CD14-positive monocyte (primary cell): Measurements from ENCODE around the gene PPP4R3C. TPM values are rescaled to one million over a fixed set of nuclear protein-coding genes. Genes with fewer than 3 reads are reported as not detected.

Source experiments
- DNase-seq, 3 donors: peaks; one replicate each; pipeline ENCODE4 v3.0.0-alpha.2; 2011 to 2022
- H2AFZ ChIP-seq: 2 replicates; pipeline ENCODE4 v1.6.0; 2012; ENCODE audit warnings: mild to moderate bottlenecking, low read depth, low read length, inconsistent platforms; ENCODE audit not compliant: insufficient read depth, poor library complexity, severe bottlenecking
- H3K27ac ChIP-seq, 2 donors: 1 replicate in 1 of 2; 2 replicates in 1 of 2; pipeline ENCODE4 v1.5.1; 2012 to 2013; ENCODE audit warnings: low read length in 2 of 2, control low read depth in 1 of 2, inconsistent platforms in 1 of 2, low read depth in 1 of 2, mild to moderate bottlenecking in 1 of 2
- H3K27me3 ChIP-seq, 2 donors: one replicate each; pipeline versions ENCODE4 v1.6.0 to v1.6.1; 2011 to 2013; ENCODE audit warnings: low read length in 2 of 2; ENCODE audit not compliant: control insufficient read depth in 2 of 2, insufficient read depth in 2 of 2
- H3K36me3 ChIP-seq, 2 donors: replicated peaks in 1 of 2; 1 replicate in 1 of 2; 2 replicates in 1 of 2; pipeline versions ENCODE4 v1.5.1 to v1.6.1; 2012 to 2013; ENCODE audit warnings: low read length in 2 of 2, control low read depth in 1 of 2, inconsistent platforms in 1 of 2, mild to moderate bottlenecking in 1 of 2; ENCODE audit not compliant: insufficient read depth in 2 of 2, control insufficient read depth in 1 of 2
- H3K4me1 ChIP-seq, 2 donors: 1 replicate in 1 of 2; 2 replicates in 1 of 2; pipeline versions ENCODE4 v1.5.1 to v1.6.1; 2012 to 2013; ENCODE audit warnings: low read length in 2 of 2, control low read depth in 1 of 2, inconsistent platforms in 1 of 2, mild to moderate bottlenecking in 1 of 2, moderate library complexity in 1 of 2; ENCODE audit not compliant: insufficient read depth in 2 of 2, control insufficient read depth in 1 of 2
- H3K4me2 ChIP-seq: replicated peaks from 2 replicates; pipeline ENCODE3; 2012; ENCODE audit warnings: low read length, moderate library complexity, mild to moderate bottlenecking; ENCODE audit not compliant: poor library complexity, severe bottlenecking; ENCODE audit errors: extremely low read depth
- H3K4me3 ChIP-seq, 3 experiments: fragments of 200-600 bp in 1 of 3; sonication (generic) in 1 of 3; replicated peaks in 1 of 3; 1 replicate in 2 of 3; 2 replicates in 1 of 3; pipeline ENCODE4 v1.5.1; 2011 to 2013; ENCODE audit warnings: low read length in 3 of 3, mild to moderate bottlenecking in 3 of 3, control low read depth in 2 of 3, low read depth in 2 of 3, inconsistent platforms in 1 of 3, moderate library complexity in 1 of 3
- H3K79me2 ChIP-seq: 2 replicates; pipeline ENCODE4 v1.6.0; 2012; ENCODE audit warnings: mild to moderate bottlenecking, control low read depth, inconsistent platforms, low read length, moderate library complexity; ENCODE audit not compliant: insufficient read depth
- H3K9ac ChIP-seq: 2 replicates; pipeline ENCODE4 v1.6.0; 2017; ENCODE audit warnings: low read length, mild to moderate bottlenecking; ENCODE audit not compliant: insufficient read depth, poor library complexity, severe bottlenecking
- H3K9me3 ChIP-seq, 2 donors: replicated peaks in 1 of 2; 1 replicate in 1 of 2; 2 replicates in 1 of 2; pipeline versions ENCODE4 v1.5.1 to v1.6.1; 2012 to 2013; ENCODE audit warnings: low read length in 2 of 2, control low read depth in 1 of 2; ENCODE audit not compliant: control insufficient read depth in 1 of 2, insufficient read depth in 1 of 2
- H4K20me1 ChIP-seq: 2 replicates; pipeline ENCODE4 v1.6.0; 2012; ENCODE audit warnings: mild to moderate bottlenecking, low read length, control low read depth, moderate library complexity; ENCODE audit not compliant: insufficient read depth
- H3K27ac Mint-ChIP-seq, 7 donors: one replicate each; pipeline ENCODE4 v1.8.0; 2020; ENCODE audit warnings: mild to moderate bottlenecking in 7 of 7, mixed read lengths in 7 of 7, moderate library complexity in 6 of 7, inconsistent platforms in 2 of 7
- H3K27me3 Mint-ChIP-seq, 3 donors: one replicate each; pipeline ENCODE4 v1.8.0; 2021 to 2022; ENCODE audit warnings: low read depth in 3 of 3, mild to moderate bottlenecking in 3 of 3, mixed read lengths in 3 of 3, moderate library complexity in 3 of 3, inconsistent platforms in 1 of 3
- H3K36me3 Mint-ChIP-seq, 2 donors: one replicate each; pipeline ENCODE4 v1.8.0; 2020; ENCODE audit warnings: mixed read lengths in 2 of 2, inconsistent platforms in 1 of 2, mild to moderate bottlenecking in 1 of 2
- H3K4me1 Mint-ChIP-seq: one replicate; pipeline ENCODE4 v1.8.0; 2020; ENCODE audit warnings: mild to moderate bottlenecking, mixed read lengths
- H3K4me3 Mint-ChIP-seq, 2 donors: one replicate each; pipeline ENCODE4 v1.8.0; 2020; ENCODE audit warnings: mild to moderate bottlenecking in 2 of 2, mixed read lengths in 2 of 2, moderate library complexity in 1 of 2
- H3K9me3 Mint-ChIP-seq, 7 donors: one replicate each; pipeline ENCODE4 v1.8.0; 2020 to 2022; ENCODE audit warnings: mixed read lengths in 7 of 7, mild to moderate bottlenecking in 6 of 7, moderate library complexity in 6 of 7, inconsistent platforms in 2 of 7
- CTCF ChIP-seq: fragments of 200-600 bp; IDR thresholded peaks from one replicate; pipeline ENCODE4 v1.8.0; 2022; ENCODE audit warnings: antibody characterized with exemption, mild to moderate bottlenecking
- WGBS: methylation state at CpG from one replicate; pipeline ENCODE4 v1.1.5; 2013; ENCODE audit warnings: missing lambda C conversion rate; ENCODE audit not compliant: insufficient coverage; 5-methylcytosine and 5-hydroxymethylcytosine counted together
- intact Hi-C, 2 donors: fragments of 100-400 bp; cut with micrococcal nuclease; formaldehyde crosslinking; loops; one replicate each; pipeline versions ENCODE4 v1.15.0 to v1.15.1; 2023
- polyA minus RNA-seq: library from RNA; depleted of rRNA, polyadenylated mRNA; stranded (reverse); fragments of >200 nt; gene quantifications from 2 replicates; pipeline ENCODE4 v1.2.3, GENCODE V29; 2012
- polyA plus RNA-seq, 3 donors: library from polyadenylated mRNA; depleted of rRNA in 1 of 3; unstranded in 2 of 3; stranded (reverse) in 1 of 3; fragments of 300-500 nt in 2 of 3; fragments of >200 nt in 1 of 3; fragmentation: Illumina TruSeq in 2 of 3; gene quantifications; 1 replicate in 2 of 3; 2 replicates in 1 of 3; pipeline ENCODE4 v1.2.3, GENCODE V29; 2012 to 2021
- total RNA-seq, 12 experiments: library from RNA in 1 of 12; stranded (reverse) in 1 of 12; fragments of 120-200 nt in 1 of 12; gene quantifications; one replicate each; pipeline ENCODE4 v1.2.4 and lab custom pipeline; 2013 to 2026; ENCODE audit warnings: mixed read lengths in 6 of 12, inconsistent platforms in 1 of 12

The PPP4R3C gene
- not detected for total RNA-seq (2013)
- not detected for polyA plus RNA-seq
- polyA minus RNA-seq = not detected in 2 replicates
- total RNA-seq (lab: John Stamatoyannopoulos, UW) = 0 to 0.15 (median 0) reads per million in 11 experiments

DNA sequence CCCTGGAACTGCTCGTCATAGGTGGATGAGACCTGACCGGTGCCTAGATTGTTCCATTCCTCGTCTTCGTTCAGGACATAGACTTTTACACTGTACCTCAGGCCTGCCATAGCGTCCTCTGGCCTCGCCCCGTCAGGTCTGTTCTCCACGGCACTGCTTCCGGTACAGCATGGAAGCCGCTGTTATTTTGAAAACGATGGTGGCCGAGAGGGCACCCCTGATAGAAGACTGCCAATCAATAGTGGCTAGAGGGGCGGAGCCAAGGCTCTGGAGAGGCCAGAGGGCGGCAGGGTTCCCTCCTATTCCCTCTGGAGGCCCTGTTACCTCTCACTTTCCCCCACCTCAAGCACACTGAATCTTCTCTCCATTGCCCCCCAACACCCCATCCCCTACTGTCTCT, at the start of gene PPP4R3C:
Gene PPP4R3C (minus strand): TSS at position 155 of the 400 bp plus-strand sequence. CDS start 45 bp downstream, at position 110.
- Histone ChIP-seq H3K27ac (no peak within 1 kb of the TSS), H3K36me3 (no peaks in the 10 kb centered on the region), H3K79me2 (no peaks in the 10 kb centered on the region), H3K4me1 (no peaks in the 10 kb centered on the region), H3K27me3 (no peaks in the 10 kb centered on the region), H3K9me3 (peaks cover 4 to 14% of the 10 kb centered on the region in 2 donors), H3K4me2 (no peak within 1 kb of the TSS), H3K9ac (no peak within 1 kb of the TSS), H3K4me3 (no peak within 1 kb of the TSS), H4K20me1 (no peaks in the 10 kb centered on the region), H2AFZ (no peak within 1 kb of the TSS)
- H3K27ac Mint-ChIP-seq = no peak within 1 kb of the TSS
- no peak for TF ChIP-seq CTCF
- no peak within 1 kb of the TSS for H3K4me3 Mint-ChIP-seq
- no peaks in the 10 kb centered on the region for H3K36me3 Mint-ChIP-seq
- no peak for DNase-seq
- 97% methylated on average over 5 of the region's 14 CpGs for WGBS
- H3K27me3 Mint-ChIP-seq = no peaks in the 10 kb centered on the region
- intact Hi-C loops = no loop called here
- H3K9me3 Mint-ChIP-seq = peaks cover 0 to 8% (median 3%) of the 10 kb centered on the region in 7 donors
- no peaks in the 10 kb centered on the region for H3K4me1 Mint-ChIP-seq

- Mint-ChIP-seq H3K4me1 (no peaks in the 10 kb centered on the region), H3K27ac (no peak overlapping the region), H3K9me3 (peaks cover 0 to 8% (median 0%) of the 10 kb centered on the region in 7 donors), H3K27me3 (no peaks in the 10 kb centered on the region), H3K36me3 (no peaks in the 10 kb centered on the region), H3K4me3 (no peak overlapping the region)
- DNase-seq = no peak
- H3K4me1 ChIP-seq = no peaks in the 10 kb centered on the region
- H4K20me1 ChIP-seq = no peaks in the 10 kb centered on the region
- H3K79me2 ChIP-seq = no peaks in the 10 kb centered on the region
- no CpG with 5 or more reads among the region's 4 CpGs for WGBS
- no peak overlapping the region for H3K4me2 ChIP-seq
- TF ChIP-seq CTCF = no peak
- H3K9ac ChIP-seq = no peak overlapping the region
- H3K27me3 ChIP-seq = no peaks in the 10 kb centered on the region
- intact Hi-C loops = no loop called here
- no peaks in the 10 kb centered on the region for H3K9me3 ChIP-seq
- no peak overlapping the region for H2AFZ ChIP-seq
- H3K4me3 ChIP-seq = no peak overlapping the region
- no peaks in the 10 kb centered on the region for H3K36me3 ChIP-seq
- H3K27ac ChIP-seq = no peak overlapping the region
These were observed 28.3 kb upstream of the PPP4R3C start for GRCh38 chrX:27491397-27491796.
